HG02588 (cell line): ENCODE measurements around the gene MED28.
"Not testable (repeated sequence)": the region's sequence is repeated elsewhere in the genome, so short reads cannot be mapped to it uniquely, and the experiment has no call there.

Experiments used
- ATAC-seq: cut with Tn5 transposase; IDR thresholded peaks from one replicate; pipeline ENCODE4 v1.9.1; 2021; ENCODE audit warnings: mild to moderate bottlenecking, moderate library complexity; ENCODE audit not compliant: unreplicated experiment

The MED28 gene, protein sequence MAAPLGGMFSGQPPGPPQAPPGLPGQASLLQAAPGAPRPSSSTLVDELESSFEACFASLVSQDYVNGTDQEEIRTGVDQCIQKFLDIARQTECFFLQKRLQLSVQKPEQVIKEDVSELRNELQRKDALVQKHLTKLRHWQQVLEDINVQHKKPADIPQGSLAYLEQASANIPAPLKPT

DNA sequence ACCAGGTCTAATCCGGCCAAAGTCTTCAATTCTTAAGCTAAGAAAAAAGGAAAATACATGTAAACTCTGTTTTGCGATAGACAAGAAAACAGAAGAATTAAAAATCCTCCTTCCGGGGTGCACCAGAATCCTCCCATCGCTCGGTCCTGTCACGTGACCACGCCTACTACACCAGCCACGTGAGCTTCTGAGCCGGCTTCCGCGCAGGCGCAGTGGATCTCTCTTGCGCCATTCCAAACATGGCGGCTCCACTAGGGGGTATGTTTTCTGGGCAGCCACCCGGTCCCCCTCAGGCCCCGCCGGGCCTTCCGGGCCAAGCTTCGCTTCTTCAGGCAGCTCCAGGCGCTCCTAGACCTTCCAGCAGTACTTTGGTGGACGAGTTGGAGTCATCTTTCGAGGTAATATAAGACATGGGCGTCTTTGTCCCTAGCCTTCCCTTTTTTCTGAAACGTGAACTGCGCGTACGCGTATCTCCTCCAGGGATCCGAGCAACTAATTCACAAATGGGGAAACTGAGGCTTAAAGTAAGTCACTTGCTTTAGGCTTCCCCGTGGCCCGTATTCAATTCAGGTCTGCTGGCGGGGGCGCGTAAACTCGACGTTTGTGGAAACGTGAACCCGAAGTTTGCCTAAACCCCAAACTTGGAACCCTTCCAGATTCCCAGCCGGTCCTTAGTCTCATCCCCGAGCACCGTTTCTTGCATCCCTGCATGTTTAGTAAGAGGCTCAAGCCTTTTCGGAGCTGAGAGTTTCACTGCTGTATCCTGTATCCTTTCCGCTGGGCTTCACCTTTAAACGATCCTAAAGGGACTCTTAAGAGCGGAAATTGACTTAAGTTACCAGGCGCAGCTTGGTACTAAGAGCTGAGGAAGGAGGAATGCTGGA lies at the start of gene MED28:
TSS of gene MED28 (plus strand) at position 226 of the 884 bp plus-strand sequence. CDS start at position 240, 14 bp downstream.
- peak; percentile 86 for ATAC-seq

- ATAC-seq = no peak
Measured at GRCh38 chr4:17565846-17566245, 48.6 kb upstream of the MED28 start.

GRCh38 chr4:17567271-17567670 lies 47.2 kb upstream of the MED28 start:
- no peak for ATAC-seq

DNA sequence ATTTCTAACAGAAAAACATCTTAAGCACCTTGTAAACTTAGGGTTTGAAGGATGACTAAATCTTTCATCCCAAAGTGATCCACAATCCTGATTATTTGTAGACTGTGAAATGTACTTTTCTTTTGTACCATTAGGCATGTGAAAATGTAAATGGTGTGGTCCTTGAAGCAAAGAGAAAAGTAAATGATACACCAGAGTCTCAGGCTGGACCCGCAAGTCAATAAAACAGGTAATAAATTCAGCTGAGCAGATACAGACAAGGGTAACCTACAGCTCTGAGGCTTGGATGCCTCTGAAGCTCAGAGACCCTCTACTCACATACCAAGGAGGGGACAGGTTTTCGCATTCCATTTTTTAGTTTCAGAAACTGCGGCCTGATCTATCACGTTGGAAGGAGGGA lies 40.2 kb upstream of the MED28 start:
- no peak for ATAC-seq

- not testable (repeated sequence) for ATAC-seq
Measured at GRCh38 chr4:17575177-17575576, 39.3 kb upstream of the MED28 start.

- ATAC-seq = peak; percentile 81
Measured at GRCh38 chr4:17576932-17577664, 37.3 kb upstream of the MED28 start, which contains the start of gene LAP3. LAP3 (plus strand) TSS chr4:17577198; CDS start chr4:17577466, 268 bp downstream.

DNA sequence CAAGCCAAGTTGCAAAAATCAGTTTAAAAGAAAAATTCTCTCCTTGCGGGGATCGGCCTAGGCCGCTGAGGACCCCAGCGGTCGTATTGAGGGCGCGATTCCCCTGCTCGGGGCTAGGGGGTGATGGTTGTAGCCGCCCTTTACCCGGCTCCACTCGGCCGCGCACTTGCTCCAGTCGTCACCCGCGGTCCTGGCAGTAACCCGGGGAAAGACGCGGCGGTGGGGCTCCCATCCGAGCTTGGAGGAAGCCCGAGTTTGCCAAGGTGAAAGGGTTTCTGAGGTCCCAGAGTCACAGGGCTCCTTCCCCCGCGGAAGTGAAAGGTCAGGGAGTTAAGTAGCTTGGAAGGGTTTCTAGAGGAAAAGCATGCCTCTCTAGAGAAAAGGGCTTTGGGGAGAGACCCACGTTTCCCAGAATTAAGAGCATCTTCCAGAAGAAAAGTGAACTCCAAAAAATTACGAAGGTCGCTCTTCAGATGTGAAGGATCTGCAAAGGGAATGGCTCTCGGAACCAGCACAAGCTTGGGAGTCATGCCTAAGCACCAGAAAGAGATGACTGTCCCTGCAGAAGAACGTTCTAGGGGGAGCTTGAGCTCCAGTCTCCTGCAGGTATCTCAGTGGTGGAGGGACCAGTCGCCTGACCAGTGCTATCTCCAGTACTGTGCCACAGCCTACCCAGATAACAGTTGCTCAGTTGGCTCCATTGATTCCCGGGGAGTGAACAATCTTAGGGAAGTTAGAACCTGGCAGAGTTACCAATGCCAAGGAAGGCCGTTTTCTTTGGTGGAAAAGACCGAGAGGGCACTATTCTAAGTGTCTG lies 36.6 kb upstream of the MED28 start:
- peak; percentile 7 for ATAC-seq

DNA sequence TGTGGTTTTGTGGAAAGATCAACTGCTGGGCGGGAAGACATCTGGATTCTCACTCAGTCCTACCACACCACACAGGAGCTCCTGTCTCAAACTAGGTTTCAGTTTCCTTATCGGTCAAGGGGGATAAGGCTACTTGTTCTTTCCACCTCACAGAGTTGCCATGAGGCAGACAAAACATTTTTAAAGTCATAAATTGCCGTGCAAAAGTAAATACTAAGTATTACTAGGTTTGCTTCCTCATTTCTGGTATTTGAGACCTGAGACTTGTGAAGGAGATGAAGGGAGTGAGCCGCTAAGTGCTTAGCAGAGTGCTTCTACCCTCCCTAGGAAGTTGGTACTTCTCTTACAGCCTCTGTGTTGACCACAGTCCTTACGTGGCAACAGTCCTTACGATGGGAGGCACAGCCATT lies 36.0 kb upstream of the MED28 start:
- ATAC-seq = peak; percentile 24

- ATAC-seq = no peak
Measured at GRCh38 chr4:17580969-17581368, 33.5 kb upstream of the MED28 start.

DNA sequence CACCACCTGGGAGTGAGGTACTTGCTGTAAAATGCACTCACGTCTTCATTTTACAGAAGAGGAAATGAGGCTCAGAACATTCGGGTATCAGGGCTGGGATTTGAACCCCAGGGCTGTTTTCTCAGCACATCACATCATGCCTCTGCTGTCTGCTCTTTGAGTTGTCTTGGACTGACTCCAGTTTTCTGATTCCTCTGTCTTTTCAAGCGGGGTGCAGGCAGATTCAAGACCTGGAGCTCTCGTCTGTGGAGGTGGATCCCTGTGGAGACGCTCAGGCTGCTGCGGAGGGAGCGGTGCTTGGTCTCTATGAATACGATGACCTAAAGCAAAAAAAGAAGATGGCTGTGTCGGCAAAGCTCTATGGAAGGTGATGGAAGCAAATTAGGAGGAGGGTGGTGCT lies 31.2 kb upstream of the MED28 start:
- no peak for ATAC-seq

DNA sequence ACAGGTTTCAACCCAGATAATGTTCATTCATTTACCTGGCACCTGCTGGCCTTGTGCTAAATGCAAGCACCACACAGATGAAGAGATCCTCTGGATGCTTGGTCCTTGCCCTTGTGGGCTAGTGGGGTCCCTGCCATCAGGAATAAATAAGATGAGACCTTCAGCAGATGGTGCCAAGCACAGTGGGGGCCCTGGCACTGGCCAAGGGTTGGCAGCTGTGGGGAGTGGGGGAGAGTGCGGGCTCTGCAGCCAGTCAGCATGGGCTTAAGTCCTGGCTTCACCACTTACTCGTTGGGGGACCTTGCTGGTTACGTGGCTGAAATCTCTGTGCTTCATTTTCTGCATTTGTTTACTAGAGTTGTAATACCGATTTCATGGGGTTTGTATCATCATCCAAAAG lies 30.5 kb upstream of the MED28 start:
- no peak for ATAC-seq

- no peak for ATAC-seq
Measured at GRCh38 chr4:17584521-17585213, 29.8 kb upstream of the MED28 start.

DNA sequence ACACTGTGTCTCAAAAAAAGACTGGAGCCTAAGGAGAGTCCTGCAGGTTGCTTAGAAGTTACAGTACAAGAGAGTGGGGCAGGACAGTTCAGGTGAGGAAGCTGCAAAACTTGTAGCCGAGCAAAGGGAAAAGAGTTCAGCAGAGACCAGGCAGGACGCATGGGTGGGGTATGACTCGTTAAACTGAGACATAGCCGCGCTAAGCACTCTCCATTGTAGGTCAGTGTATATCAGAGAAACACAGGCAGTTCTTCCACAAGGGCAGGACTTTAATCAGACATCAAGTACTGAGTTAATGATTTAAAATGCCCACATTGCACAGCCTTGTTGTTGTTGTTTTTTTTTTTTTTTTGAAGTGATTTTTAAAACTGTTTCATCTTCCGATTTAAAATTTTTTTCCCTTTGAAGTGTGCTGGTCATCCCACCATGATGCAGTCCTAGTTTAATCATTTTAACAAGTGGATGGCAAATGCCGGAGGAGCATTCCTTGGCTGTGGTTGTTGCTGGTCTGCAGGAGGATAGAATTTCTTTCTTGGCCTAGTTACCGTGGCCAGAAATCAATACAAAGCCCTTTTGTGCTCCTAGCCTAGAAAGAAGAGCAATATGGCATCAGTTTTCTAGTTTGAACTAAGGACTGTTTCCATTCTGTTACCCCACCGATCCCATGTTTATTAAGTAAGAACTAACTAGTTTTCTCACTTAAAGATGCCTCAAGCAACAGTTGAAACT lies 27.2 kb upstream of the MED28 start:
- ATAC-seq = no peak

DNA sequence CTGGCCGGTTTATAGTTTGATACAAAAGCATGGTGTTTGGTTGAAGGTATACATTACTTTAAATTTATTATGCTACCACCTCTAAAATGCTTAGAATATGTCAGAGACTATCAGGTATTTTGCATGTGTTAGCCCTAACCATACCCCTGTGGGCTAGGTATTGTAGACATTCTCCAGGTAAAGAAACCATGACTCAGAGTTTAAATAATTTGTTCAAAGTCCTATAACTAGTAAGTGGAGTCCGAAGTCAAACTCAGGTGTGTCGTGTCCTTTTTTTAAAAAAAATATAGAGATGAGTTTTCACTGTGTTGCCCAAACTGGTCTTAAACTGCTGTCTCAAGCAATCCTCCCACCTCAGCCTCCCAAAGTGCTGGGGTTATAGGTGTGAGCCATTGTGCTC lies 25.1 kb upstream of the MED28 start:
- no peak for ATAC-seq

DNA sequence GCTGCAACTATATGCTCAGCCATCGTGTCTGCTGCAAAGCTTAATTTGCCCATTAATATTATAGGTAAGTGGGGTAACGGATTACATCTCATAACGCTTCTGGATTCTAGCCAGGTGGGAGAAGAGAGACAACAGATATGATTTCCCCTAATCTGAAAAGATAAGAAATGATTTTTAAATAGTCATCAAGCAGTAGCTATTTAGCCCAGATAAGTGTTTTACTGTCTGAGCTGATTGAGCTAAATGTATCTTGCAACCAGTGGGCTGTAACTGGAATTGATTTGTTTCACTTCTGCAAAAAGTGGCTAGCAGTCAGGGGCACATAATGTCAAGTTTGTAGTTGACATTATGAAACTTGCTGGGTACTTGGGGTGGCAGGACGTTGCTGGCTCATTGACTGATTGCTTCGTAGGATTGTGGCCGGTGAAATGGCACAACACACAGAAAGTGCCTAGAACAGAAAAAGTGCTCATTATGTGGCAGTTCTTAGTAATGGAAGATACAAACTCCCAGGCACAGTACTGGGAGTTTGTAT lies 18.9 kb upstream of the MED28 start:
- ATAC-seq = peak; percentile 89

- no peak for ATAC-seq
Measured at GRCh38 chr4:17597517-17597916, 16.9 kb upstream of the MED28 start.

DNA sequence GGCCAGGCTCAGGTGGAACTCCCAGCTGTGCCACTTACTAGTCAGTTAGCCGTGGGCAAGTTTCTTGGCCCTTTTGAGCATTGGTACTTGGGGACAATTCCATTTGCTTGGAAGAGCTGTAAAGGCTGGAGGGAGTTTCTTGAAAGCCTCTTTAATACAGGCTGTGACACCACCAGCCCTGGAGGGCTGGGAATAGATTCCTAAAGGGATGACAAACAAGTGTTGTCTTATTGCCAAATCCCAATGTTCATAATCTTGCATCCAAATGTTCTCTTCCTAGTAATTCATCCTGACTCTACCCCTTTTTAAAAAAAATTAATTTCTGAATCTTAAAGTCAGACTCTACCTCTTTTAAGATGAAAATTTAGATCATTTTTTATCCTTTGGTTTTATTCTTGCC lies 14.6 kb upstream of the MED28 start:
- ATAC-seq = no peak

DNA sequence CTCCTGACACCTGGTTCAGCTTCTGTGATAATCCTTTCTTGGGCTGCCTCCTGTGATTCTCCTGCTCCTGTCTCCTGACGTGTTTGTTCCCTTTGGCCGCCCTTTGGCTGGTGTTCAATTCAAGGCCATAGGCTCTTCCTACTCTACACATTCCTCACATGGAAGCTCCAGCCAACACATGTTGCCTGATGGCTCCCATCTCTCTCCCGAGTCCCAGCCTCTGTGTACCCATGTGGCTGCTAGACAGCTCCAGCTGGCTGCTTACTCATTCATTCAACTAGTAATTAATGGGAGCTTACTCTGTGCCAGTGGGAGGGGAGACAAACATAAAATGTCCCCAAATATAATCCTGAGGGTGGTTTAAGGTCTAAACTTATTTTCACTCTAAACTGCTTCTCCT lies 9.2 kb upstream of the MED28 start:
- ATAC-seq = no peak

GRCh38 chr4:17613761-17614415 lies 553 bp upstream of the MED28 start:
- ATAC-seq = peak; percentile 48
